Sigmoid colon (tissue), 7 donors: Measurements from ENCODE around the gene IL36RN. TPM values are rescaled to one million over a fixed set of nuclear protein-coding genes. Genes with fewer than 3 reads are reported as not detected.

Experiments
- DNase-seq: peaks from one replicate; pipeline ENCODE4 v3.0.0-alpha.2; 2019
- H3K27ac ChIP-seq, 4 donors: fragments of 200-600 bp; sonication (generic); one replicate each; pipeline ENCODE4 v1.5.1; 2016 to 2019; ENCODE audit warnings: mild to moderate bottlenecking in 1 of 4
- H3K27me3 ChIP-seq, 3 donors: fragments of 200-600 bp; sonication (generic); one replicate each; pipeline ENCODE4 v1.5.1; 2019; ENCODE audit warnings: mild to moderate bottlenecking in 1 of 3
- H3K36me3 ChIP-seq, 4 donors: fragments of 200-600 bp; sonication (generic); one replicate each; pipeline ENCODE4 v1.5.1; 2016 to 2019
- H3K4me1 ChIP-seq, 4 donors: fragments of 200-600 bp; sonication (generic); one replicate each; pipeline ENCODE4 v1.5.1; 2017 to 2019
- H3K4me3 ChIP-seq, 4 donors: fragments of 200-600 bp; sonication (generic); one replicate each; pipeline ENCODE4 v1.5.1; 2017 to 2019; ENCODE audit warnings: mild to moderate bottlenecking in 2 of 4, moderate library complexity in 1 of 4
- H3K9me3 ChIP-seq, 4 donors: fragments of 200-600 bp in 3 of 4; sonication (generic) in 3 of 4; one replicate each; pipeline versions ENCODE4 v1.5.1 to v1.6.1; 2013 to 2019
- CTCF ChIP-seq, 4 experiments: fragments of 450-650 bp in 3 of 4; fragments of 200-600 bp in 1 of 4; IDR thresholded peaks; one replicate each; pipeline ENCODE4 v1.5.1; 2016 to 2019; ENCODE audit warnings: antibody characterized with exemption in 4 of 4, mild to moderate bottlenecking in 3 of 4, moderate library complexity in 2 of 4
- EP300 ChIP-seq, 4 donors: sonication (generic); formaldehyde crosslinking; IDR thresholded peaks; one replicate each; pipeline ENCODE4 v1.6.1; 2017; ENCODE audit warnings: antibody characterized with exemption in 4 of 4
- POLR2A ChIP-seq, 2 donors: fragments of 450-650 bp; IDR thresholded peaks; one replicate each; pipeline ENCODE4 v1.6.1; 2016; ENCODE audit warnings: antibody characterized with exemption in 2 of 2, mild to moderate bottlenecking in 2 of 2, moderate library complexity in 2 of 2
- POLR2AphosphoS5 ChIP-seq, 4 donors: sonication (generic); formaldehyde crosslinking; IDR thresholded peaks; one replicate each; pipeline ENCODE4 v1.6.1; 2017; ENCODE audit warnings: antibody characterized with exemption in 4 of 4
- WGBS, 2 donors: extraction: QIAGEN DNeasy Blood & Tissue Kit; methylation state at CpG; one replicate each; pipeline ENCODE4 v1.1.7; 2013; 5-methylcytosine and 5-hydroxymethylcytosine counted together
- intact Hi-C: fragments of 100-400 bp; cut with DNase I; formaldehyde crosslinking; loops from one replicate; pipeline ENCODE4 v1.15.1; 2023
- polyA plus RNA-seq, 3 donors: library from polyadenylated mRNA; stranded (reverse); fragments of 200-250 nt; gene quantifications; one replicate each; pipeline ENCODE4 v1.2.3, GENCODE V29; 2013
- total RNA-seq, 4 donors: library from RNA; depleted of rRNA; stranded (reverse); fragments of >200 nt; gene quantifications; one replicate each; pipeline ENCODE4 v1.1.0, GENCODE V29; 2016
- donor health status: healthy with polysubstance abuse.
- donor health status: Bipolar disorder and iron deficiency.
- donor health status: healthy.

IL36RN gene
- total and polyA plus RNA-seq, 7 donors: 0.03 TPM; not detected in 6

- DNase-seq: no peak
- Histone ChIP-seq H3K27me3 (no peaks in the 10 kb centered on the region), H3K9me3 (no peaks in the 10 kb centered on the region), H3K36me3 (no peaks in the 10 kb centered on the region), H3K4me3 (no peak overlapping the region), H3K4me1 (no peaks in the 10 kb centered on the region), H3K27ac (no peak overlapping the region)
- 93 to 95% methylated on average over 4 of the region's 4 CpGs for WGBS, 2 donors
- intact Hi-C loops: no loop called here
- TF ChIP-seq CTCF (IDR thresholded peaks at IDR 0.05): no peak
- no peak for TF ChIP-seq POLR2AphosphoS5 (IDR thresholded peaks at IDR 0.05)
- no peak for TF ChIP-seq EP300 (IDR thresholded peaks at IDR 0.05)
- no peak for TF ChIP-seq POLR2A (IDR thresholded peaks at IDR 0.05)
Observed at GRCh38 chr2:113069676-113070605, 10.9 kb downstream of the IL36RN start.

- DNase-seq: no peak
- Histone ChIP-seq H3K9me3 (no peaks in the 10 kb centered on the region), H3K27me3 (no peaks in the 10 kb centered on the region), H3K27ac (no peak overlapping the region), H3K36me3 (no peaks in the 10 kb centered on the region), H3K4me3 (no peak overlapping the region), H3K4me1 (no peaks in the 10 kb centered on the region)
- WGBS, 2 donors: 91 to 97% methylated on average over 1 of the region's 1 CpG
- no peak for TF ChIP-seq POLR2A (IDR thresholded peaks at IDR 0.05)
- no peak for TF ChIP-seq EP300 (IDR thresholded peaks at IDR 0.05)
- intact Hi-C loops: no loop called here
Observed at GRCh38 chr2:113070606-113070975, 11.6 kb downstream of the IL36RN start.

- no peaks in the 10 kb centered on the region for H3K4me1 ChIP-seq
- H3K27ac ChIP-seq: no peak overlapping the region
- TF ChIP-seq POLR2AphosphoS5 (IDR thresholded peaks at IDR 0.05): no peak
- TF ChIP-seq CTCF (IDR thresholded peaks at IDR 0.05): no peak
- TF ChIP-seq POLR2A (IDR thresholded peaks at IDR 0.05): no peak
- TF ChIP-seq EP300 (IDR thresholded peaks at IDR 0.05): no peak
- no peaks in the 10 kb centered on the region for H3K27me3 ChIP-seq
- no peak for DNase-seq
- H3K4me3 ChIP-seq: no peak overlapping the region
- H3K9me3 ChIP-seq: no peaks in the 10 kb centered on the region
- H3K36me3 ChIP-seq: no peaks in the 10 kb centered on the region
- intact Hi-C loops: no loop called here
- 70 to 78% methylated on average over 4 of the region's 4 CpGs for WGBS, 2 donors
Observed at GRCh38 chr2:113072584-113072983, 13.6 kb downstream of the IL36RN start.

- intact Hi-C loops: no loop called here
- Histone ChIP-seq H3K9me3 (no peaks in the 10 kb centered on the region), H3K36me3 (no peaks in the 10 kb centered on the region), H3K27ac (no peak overlapping the region), H3K27me3 (no peaks in the 10 kb centered on the region), H3K4me1 (no peaks in the 10 kb centered on the region), H3K4me3 (no peak overlapping the region)
- 37 to 63% methylated on average over 3 of the region's 3 CpGs for WGBS, 2 donors
- no peak for DNase-seq
- TF ChIP-seq POLR2AphosphoS5 (IDR thresholded peaks at IDR 0.05): no peak
- no peak for TF ChIP-seq CTCF (IDR thresholded peaks at IDR 0.05)
- TF ChIP-seq POLR2A (IDR thresholded peaks at IDR 0.05): no peak
- TF ChIP-seq EP300 (IDR thresholded peaks at IDR 0.05): no peak
Observed at GRCh38 chr2:113073325-113073834, 14.4 kb downstream of the IL36RN start.

- no peak for DNase-seq
- TF ChIP-seq POLR2AphosphoS5 (IDR thresholded peaks at IDR 0.05): no peak
- 54 to 79% methylated on average over 5 of the region's 5 CpGs for WGBS, 2 donors
- H3K4me1 ChIP-seq: no peaks in the 10 kb centered on the region
- H3K9me3 ChIP-seq: no peaks in the 10 kb centered on the region
- intact Hi-C loops: no loop called here
- no peaks in the 10 kb centered on the region for H3K36me3 ChIP-seq
- no peaks in the 10 kb centered on the region for H3K27me3 ChIP-seq
- H3K4me3 ChIP-seq: no peak overlapping the region
- no peak overlapping the region for H3K27ac ChIP-seq
Observed at GRCh38 chr2:113075030-113075429, 16.0 kb downstream of the IL36RN start.
